Stimulated activated CD4-positive, alpha-beta T cell treated with anti-CD3 and anti-CD28 coated beads, Interleukin-12 subunit alpha, Interleukin-12 subunit beta, amount 100 ng/mL, for 48 hours (primary cell): Measurements from ENCODE around the gene UBN1.
"Not testable (repeated sequence)": the region's sequence is repeated elsewhere in the genome, so short reads cannot be mapped to it uniquely, and the experiment has no call there.

Source experiments
- DNase-seq, 3 donors: peaks; one replicate each; pipeline ENCODE4 v3.0.0-alpha.2; 2020; ENCODE audit warnings: low read depth in 2 of 3, low spot score in 1 of 3

UBN1 gene

GRCh38 chr16:4884972-4885874, 37.9 kb downstream of the UBN1 start:
- no peak for DNase-seq

- DNase-seq = no peak
Observed at GRCh38 chr16:4886151-4886550, 38.9 kb downstream of the UBN1 start.

- no peak for DNase-seq
Observed at GRCh38 chr16:4888428-4889135, 41.3 kb downstream of the UBN1 start.

- no peak for DNase-seq
Observed at GRCh38 chr16:4890026-4890425, 42.7 kb downstream of the UBN1 start.

- no peak for DNase-seq
Observed at GRCh38 chr16:4890686-4891085, 43.4 kb downstream of the UBN1 start.

GRCh38 chr16:4891097-4891885, 44.0 kb downstream of the UBN1 start:
- no peak for DNase-seq

- no peak for DNase-seq
Observed at GRCh38 chr16:4891886-4892216, 44.6 kb downstream of the UBN1 start.

- no peak for DNase-seq
Observed at GRCh38 chr16:4892361-4893102, 45.3 kb downstream of the UBN1 start.

GRCh38 chr16:4893103-4893862, 46.0 kb downstream of the UBN1 start:
- DNase-seq = no peak

GRCh38 chr16:4894276-4895150, 47.2 kb downstream of the UBN1 start:
- DNase-seq = no peak

GRCh38 chr16:4895366-4895765, 48.1 kb downstream of the UBN1 start:
- DNase-seq = no peak

GRCh38 chr16:4896761-4897160, 49.5 kb downstream of the UBN1 start:
- DNase-seq = not testable (repeated sequence)

GRCh38 chr16:4897328-4897727, 50.0 kb downstream of the UBN1 start:
- DNase-seq = no peak

GRCh38 chr16:4898811-4899473, 51.7 kb downstream of the UBN1 start:
- no peak for DNase-seq

GRCh38 chr16:4899474-4899846, 52.2 kb downstream of the UBN1 start:
- no peak for DNase-seq

- DNase-seq = no peak
Observed at GRCh38 chr16:4900036-4900435, 52.8 kb downstream of the UBN1 start.

GRCh38 chr16:4900750-4901149, 53.5 kb downstream of the UBN1 start:
- DNase-seq = no peak

GRCh38 chr16:4902038-4902437, 54.8 kb downstream of the UBN1 start:
- no peak for DNase-seq
